Osteocyte (in vitro differentiated cells): ENCODE results near the gene PRRG3. TPM values are rescaled to one million over a fixed set of nuclear protein-coding genes. Genes with fewer than 3 reads are reported as not detected.

Experiments used
- DNase-seq: peaks from one replicate; pipeline ENCODE4 v3.0.0; 2021; ENCODE audit warnings: mixed read lengths; ENCODE audit not compliant: unreplicated experiment; ENCODE audit errors: extremely low spot score
- H3K27ac Mint-ChIP-seq: one replicate; pipeline ENCODE4 v1.8.0; 2021; ENCODE audit warnings: mild to moderate bottlenecking, mixed read lengths; ENCODE audit not compliant: unreplicated experiment
- H3K27me3 Mint-ChIP-seq: one replicate; pipeline ENCODE4 v1.8.0; 2021; ENCODE audit warnings: mixed read lengths; ENCODE audit not compliant: unreplicated experiment
- H3K36me3 Mint-ChIP-seq: one replicate; pipeline ENCODE4 v1.8.0; 2021; ENCODE audit warnings: mixed read lengths; ENCODE audit not compliant: unreplicated experiment
- H3K4me1 Mint-ChIP-seq: one replicate; pipeline ENCODE4 v1.8.0; 2021; ENCODE audit warnings: mixed read lengths; ENCODE audit not compliant: unreplicated experiment
- H3K4me3 Mint-ChIP-seq: one replicate; pipeline ENCODE4 v1.8.0; 2021; ENCODE audit warnings: mild to moderate bottlenecking, moderate library complexity, mixed read lengths; ENCODE audit not compliant: unreplicated experiment
- H3K9me3 Mint-ChIP-seq: one replicate; pipeline ENCODE4 v1.8.0; 2021; ENCODE audit warnings: mixed read lengths; ENCODE audit not compliant: unreplicated experiment
- CTCF ChIP-seq: fragments of 200-600 bp; sonication (generic); IDR thresholded peaks from 2 replicates; pipeline ENCODE4 v1.5.0; 2021; ENCODE audit warnings: antibody characterized with exemption, mild to moderate bottlenecking, moderate library complexity
- total RNA-seq: library from RNA; stranded (reverse); gene quantifications from 2 replicates; pipeline ENCODE4 v1.2.1, GENCODE V29; 2021

The PRRG3 gene
- total RNA-seq, 1 donor from 2014 or later = not detected

GRCh38 chrX:151708821-151709220 is 13.6 kb downstream of the PRRG3 start:
- H3K27ac Mint-ChIP-seq = no peak overlapping the region
- peaks cover 17% of the 10 kb centered on the region for H3K9me3 Mint-ChIP-seq
- H3K36me3 Mint-ChIP-seq = no peaks in the 10 kb centered on the region
- no peak overlapping the region for H3K4me3 Mint-ChIP-seq
- H3K27me3 Mint-ChIP-seq = no peaks in the 10 kb centered on the region
- DNase-seq = no peak
- no peaks in the 10 kb centered on the region for H3K4me1 Mint-ChIP-seq
- no peak for TF ChIP-seq CTCF

GRCh38 chrX:151710457-151710856 is 15.2 kb downstream of the PRRG3 start:
- Mint-ChIP-seq H3K36me3 (no peaks in the 10 kb centered on the region), H3K4me1 (no peaks in the 10 kb centered on the region), H3K27me3 (no peaks in the 10 kb centered on the region), H3K27ac (no peak overlapping the region), H3K4me3 (no peak overlapping the region), H3K9me3 (peaks cover 7% of the 10 kb centered on the region)
- DNase-seq = no peak
- no peak for TF ChIP-seq CTCF

- Mint-ChIP-seq H3K27ac (no peak overlapping the region), H3K4me3 (no peak overlapping the region), H3K27me3 (no peaks in the 10 kb centered on the region), H3K36me3 (no peaks in the 10 kb centered on the region), H3K9me3 (no peaks in the 10 kb centered on the region), H3K4me1 (no peaks in the 10 kb centered on the region)
- TF ChIP-seq CTCF = no peak
- no peak for DNase-seq
These were observed 15.9 kb downstream of the PRRG3 start for GRCh38 chrX:151711154-151711553.

GRCh38 chrX:151711787-151712186 is 16.5 kb downstream of the PRRG3 start:
- no peaks in the 10 kb centered on the region for H3K4me1 Mint-ChIP-seq
- H3K36me3 Mint-ChIP-seq = no peaks in the 10 kb centered on the region
- TF ChIP-seq CTCF = no peak
- no peaks in the 10 kb centered on the region for H3K9me3 Mint-ChIP-seq
- H3K4me3 Mint-ChIP-seq = no peak overlapping the region
- no peak overlapping the region for H3K27ac Mint-ChIP-seq
- H3K27me3 Mint-ChIP-seq = no peaks in the 10 kb centered on the region
- no peak for DNase-seq

GRCh38 chrX:151712253-151712652 is 17.0 kb downstream of the PRRG3 start:
- no peaks in the 10 kb centered on the region for H3K36me3 Mint-ChIP-seq
- H3K9me3 Mint-ChIP-seq = peaks cover 2% of the 10 kb centered on the region
- H3K4me3 Mint-ChIP-seq = no peak overlapping the region
- DNase-seq = no peak
- no peaks in the 10 kb centered on the region for H3K27me3 Mint-ChIP-seq
- no peak for TF ChIP-seq CTCF
- no peaks in the 10 kb centered on the region for H3K4me1 Mint-ChIP-seq
- no peak overlapping the region for H3K27ac Mint-ChIP-seq
